Urothelium cell line (cell line): Measurements from ENCODE around the gene SLC44A4.
A peak's percentile ranks its signal among the peaks of the same experiment; 100 is the strongest.
"Not testable (repeated sequence)": the region's sequence is repeated elsewhere in the genome, so short reads cannot be mapped to it uniquely, and the experiment has no call there.

Source experiments
- DNase-seq: peaks from one replicate; pipeline ENCODE4 v3.0.0; 2011; ENCODE audit warnings: low spot score, mixed read lengths
- FAIRE-seq: peaks from 2 replicates; lab custom pipeline; 2011; peaks lifted over from hg19 to GRCh38; lab: Jason Lieb, UNC

SLC44A4 gene

DNA sequence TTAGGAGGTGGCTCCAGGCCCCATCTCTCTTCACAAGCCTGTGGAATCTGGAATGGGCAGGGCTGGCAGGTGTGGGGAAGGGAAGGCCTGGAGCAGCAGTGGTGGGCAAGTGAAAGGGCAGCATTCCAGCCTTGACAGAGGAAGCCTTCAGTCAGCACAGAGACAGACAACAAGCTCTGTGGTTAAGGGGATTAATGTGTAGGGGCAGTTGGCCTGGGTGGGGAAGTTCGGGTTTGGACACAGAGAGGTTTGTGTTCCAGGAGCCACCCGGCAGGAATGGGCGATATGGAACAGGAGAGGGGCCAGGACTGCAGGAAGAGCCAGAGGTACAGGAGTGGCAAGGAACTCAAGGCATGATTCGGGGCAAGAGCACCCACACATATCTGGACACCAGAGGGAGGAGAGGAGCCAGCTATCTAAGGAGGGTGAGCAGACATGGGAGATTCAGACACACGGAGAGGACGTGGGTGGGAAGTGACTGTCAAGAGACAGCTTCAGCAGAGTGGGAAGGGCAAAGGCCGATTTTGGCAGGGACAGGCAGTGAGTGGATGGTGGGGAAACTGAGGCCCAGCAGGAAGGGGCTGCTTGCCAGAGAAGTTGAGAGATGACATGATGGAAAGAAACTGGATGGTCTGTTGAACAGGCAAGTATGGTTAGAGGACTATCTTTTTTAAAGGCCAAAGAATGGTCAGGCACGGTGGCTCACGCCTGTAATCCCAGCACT is 2.5 kb upstream of the SLC44A4 start:
- FAIRE-seq = no peak
- no peak for DNase-seq

DNA sequence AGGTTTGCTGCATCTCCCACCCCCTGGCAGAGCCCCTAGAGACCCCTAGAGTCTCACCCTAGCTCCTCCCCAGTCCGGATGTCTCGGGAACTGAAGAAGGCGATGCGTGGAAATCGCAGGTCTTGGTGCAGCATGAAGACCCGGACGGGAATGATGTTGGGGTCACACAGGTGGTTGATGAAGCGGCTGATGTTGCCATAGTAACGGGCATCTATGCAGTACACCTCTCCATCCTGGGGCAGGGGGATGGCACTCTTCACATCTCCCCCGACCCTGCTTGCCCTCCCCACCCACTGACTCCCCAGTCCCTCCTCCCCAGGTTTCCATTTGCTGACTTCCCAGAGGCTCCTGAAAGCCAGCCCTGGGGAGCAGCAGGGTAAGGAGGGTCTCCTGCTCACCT is 1.8 kb upstream of the SLC44A4 start:
- no peak for FAIRE-seq
- DNase-seq = no peak

DNA sequence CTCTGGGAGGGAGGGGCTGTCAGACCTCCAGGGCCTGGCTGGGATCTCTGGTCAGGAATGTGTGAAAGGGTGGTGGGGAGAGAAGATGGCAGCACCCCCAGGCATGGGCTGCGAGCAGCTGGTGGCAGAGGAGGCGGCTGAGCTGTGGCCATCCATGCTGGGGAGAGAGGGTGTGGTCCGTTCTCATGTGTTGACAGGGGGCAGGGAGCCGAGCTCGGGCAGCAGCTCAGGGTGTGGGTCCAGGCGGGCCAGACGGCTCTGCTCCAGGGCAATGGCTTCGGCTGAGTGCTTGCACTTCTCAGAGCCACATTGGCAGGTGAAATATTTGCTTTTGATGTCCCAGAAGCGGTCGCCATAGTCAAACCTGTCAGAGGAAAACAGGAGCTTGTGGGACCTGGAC is 1.1 kb upstream of the SLC44A4 start:
- FAIRE-seq (no peak), DNase-seq (no peak)

DNA sequence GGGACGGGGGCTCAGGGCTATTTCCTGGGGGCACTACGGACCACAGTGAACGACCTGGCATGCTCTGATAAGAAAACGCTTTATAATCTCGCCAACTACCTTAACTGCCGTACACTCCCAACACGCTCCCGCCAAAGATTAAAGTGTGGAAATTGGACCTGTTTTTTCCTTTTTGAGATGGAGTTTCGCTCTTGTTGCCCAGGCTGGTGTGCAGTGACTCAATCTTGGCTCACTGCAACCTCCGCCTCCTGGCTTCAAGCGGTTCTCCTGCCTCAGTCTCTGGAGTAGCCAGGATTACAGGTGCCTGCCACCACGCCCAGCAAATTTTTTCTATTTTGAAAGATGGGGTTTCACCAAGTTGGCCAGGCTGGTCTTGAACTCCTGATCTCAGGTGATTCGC is 346 bp upstream of the SLC44A4 start:
- FAIRE-seq (no peak), DNase-seq (no peak)

DNA sequence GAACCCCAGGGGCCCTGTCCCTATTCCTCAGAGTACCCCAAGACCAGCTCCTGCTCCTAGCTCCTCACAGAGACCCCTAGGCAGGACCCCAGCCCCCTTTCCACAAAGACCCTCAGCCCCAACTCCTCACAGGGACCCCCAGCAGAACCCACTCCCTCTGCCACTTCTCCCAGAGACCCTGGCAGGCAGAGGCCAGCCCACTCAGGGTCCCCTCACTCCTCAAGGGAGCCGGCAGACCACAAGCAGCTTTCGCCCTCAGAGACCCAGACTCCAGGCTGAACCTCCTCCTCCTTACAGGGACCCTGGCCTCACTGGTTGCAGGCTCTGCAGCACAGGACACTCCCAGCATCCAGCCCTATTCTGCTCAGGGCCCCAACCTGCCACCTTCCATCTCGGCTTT is 575 bp downstream of the SLC44A4 start:
- FAIRE-seq (no peak), DNase-seq (no peak)

DNA sequence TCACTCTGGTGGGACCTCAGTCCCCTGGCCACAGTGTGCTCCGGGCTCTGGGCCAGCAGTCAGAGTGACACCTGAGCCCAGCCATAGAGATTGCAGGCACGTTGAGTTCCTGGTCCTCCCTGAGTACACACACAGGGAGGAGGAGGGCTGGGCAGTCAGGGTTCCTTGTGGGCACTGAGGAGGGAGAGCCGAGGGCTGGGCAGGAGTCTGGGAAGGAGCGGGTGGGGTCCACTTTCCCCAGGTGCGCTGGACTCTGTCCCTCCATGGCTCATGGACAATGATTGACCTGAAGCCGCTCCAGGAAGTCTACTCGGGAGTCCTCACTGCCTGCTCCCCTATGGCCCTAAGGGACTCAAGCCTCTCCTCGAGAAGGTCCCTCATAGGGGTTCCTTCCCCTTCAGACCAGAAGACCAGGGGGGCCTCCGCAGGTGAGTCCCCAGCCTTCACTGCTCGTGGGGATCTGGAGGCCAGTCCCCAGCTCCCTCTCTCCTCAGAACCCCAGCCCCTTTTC is 1.1 kb downstream of the SLC44A4 start:
- DNase-seq (no peak), FAIRE-seq (no peak)

DNA sequence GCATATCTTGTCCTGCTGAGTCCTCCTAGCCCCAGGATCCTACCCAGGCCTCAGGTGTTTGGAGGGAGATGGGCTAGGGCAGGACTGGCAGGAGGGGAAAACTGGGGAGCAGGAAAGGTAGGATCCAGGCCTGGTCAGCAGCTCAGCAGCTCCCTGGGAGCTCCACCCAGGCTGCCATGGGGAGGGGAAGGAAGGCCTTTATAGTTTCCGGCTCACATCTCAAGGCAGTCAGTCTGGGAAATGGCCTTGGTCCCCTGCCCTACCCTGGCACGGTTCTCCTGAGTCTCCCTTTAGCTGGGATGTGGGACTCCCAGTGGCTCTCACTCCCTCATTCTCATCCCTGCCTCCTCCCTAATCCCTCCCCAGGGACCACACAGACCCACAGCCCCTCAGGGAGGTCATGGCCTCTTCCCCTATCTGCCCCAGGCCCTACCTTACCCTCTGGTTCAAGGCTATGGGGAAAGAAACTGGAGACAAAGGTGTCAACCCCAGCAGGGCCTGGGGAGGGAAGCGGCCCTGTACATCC is 1.6 kb downstream of the SLC44A4 start:
- FAIRE-seq (no peak), DNase-seq (no peak)

DNA sequence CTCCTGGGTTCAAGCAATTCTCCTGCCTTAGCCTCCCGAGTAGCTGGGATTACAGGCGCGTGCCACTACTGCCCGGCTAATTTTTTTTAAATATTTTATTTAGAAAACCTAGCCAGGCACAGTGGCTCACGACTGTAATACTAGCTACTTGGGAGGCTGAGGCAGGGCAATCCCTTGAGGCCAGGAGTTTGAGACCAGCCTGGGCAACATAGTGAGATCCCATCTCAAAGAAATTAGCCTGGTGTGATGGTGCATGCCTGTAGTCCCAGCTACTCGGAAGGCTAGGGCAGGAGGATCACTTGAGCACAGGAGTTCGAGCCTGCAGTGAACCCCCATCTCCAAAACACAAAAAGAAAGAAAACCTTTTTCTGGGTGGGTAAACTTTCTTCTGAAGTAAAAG is 2.4 kb downstream of the SLC44A4 start:
- DNase-seq = no peak
- FAIRE-seq = no peak

DNA sequence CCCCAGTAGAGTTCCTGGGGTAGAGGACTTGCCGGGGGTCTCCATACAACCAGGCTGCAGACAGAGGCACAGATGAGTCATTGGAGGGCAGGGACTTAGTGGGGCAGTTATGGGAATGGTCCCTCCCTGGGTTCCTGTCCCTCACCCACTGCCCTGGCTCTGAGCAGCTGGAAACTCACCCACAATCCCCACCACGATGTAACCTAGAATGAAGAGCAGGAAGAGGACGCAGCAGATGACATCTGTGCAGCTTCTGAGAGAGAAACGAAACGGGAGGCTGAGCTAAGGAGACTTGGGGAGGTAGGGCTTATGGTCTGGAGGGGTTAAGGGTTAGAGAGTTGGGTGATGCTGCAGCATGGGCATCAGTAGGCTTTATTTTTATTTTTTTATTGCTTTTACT is 2.9 kb downstream of the SLC44A4 start:
- FAIRE-seq (no peak), DNase-seq (no peak)

DNA sequence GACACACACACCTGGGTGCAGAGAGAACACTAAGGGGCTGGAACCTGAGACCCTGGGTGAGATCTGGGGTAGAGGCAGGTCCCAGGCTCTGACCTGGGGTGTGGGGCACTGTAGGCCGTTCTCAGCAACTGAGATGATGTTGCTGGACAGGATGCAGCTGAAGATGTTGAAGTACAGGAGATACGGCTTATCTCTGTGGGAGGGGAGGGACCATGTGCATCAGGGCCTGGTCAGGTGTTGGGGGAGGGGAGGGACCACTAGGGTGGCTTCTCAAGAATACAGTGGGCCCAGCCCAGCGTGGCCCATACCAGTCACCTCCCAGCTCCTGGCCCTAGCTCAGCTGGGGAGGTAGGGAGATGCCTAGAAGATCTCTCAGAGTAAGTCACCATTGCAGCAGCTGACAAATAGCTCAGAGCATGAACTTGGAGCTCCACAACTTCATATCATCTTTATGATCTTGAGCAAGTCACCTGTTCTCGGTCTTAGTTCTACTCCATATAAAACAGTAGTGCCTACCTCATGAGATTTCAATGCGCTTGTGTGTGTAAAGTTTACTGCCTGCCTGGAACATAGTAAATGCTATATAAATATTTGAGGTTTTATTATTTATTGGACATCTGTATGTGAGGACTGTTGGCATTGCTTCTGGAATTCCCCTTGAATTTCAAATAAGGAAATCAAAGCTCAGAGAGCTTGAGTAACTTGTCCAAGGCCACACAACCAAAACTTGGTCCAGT is 3.8 kb downstream of the SLC44A4 start:
- DNase-seq = no peak
- FAIRE-seq = no peak

DNA sequence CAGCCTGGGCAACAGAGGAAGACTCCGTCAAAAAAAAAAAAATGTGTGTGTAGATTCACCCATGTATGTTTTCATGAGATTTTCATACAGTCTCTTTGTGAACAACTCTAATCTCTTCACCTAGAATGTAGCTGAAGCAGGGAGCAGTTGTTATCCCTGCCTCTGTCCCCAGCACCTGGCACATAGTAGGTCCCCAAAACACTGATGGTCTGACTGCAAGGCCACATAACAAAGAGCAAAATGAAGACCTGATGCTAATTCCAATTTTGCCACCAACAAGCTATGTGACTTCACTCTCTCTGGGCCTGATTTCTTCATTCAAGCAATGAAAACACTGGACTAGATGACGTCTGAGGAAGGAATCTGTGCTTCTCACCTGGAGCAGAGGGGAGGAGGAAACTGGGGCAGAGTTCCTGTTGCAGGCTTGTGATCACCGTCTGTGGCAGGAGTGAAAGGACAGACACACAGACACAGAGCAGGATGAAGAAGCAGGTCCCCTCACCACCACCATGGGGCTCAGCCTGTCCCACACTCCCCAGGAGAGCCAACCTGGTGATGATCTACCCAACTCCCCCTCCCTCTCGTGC is 4.6 kb downstream of the SLC44A4 start:
- no peak for DNase-seq
- no peak for FAIRE-seq

DNA sequence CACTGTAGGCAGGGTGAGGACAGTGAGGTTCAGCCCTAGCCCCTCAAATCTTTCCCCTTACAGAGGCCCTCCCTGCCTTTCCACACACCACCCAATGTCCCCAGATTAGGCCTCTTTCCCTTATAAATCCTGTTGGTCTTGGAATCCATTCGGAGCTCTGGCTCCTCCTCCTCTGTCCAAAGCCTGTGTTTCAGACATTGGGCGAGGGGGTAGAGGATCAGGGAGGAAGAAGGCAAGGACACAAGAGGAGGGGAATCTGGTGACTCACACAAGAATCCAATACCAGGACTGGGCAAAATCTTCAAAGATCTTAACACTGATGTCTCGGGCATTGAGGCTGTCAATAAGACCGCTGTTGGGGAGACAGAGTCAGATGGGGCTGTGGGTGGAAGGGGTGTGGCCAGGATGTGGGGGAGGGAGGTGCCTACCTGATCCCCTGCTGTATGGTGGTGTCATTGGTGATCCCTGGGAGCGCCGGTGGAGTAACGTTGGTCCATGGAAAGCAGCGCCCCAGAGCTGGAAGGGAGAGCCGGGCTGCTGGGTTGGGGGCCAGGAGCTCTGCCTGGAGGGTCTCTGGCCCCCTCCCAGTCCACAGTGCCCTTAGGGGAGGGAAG is 7.6 kb downstream of the SLC44A4 start:
- DNase-seq (peak; percentile 34), FAIRE-seq (no peak)

DNA sequence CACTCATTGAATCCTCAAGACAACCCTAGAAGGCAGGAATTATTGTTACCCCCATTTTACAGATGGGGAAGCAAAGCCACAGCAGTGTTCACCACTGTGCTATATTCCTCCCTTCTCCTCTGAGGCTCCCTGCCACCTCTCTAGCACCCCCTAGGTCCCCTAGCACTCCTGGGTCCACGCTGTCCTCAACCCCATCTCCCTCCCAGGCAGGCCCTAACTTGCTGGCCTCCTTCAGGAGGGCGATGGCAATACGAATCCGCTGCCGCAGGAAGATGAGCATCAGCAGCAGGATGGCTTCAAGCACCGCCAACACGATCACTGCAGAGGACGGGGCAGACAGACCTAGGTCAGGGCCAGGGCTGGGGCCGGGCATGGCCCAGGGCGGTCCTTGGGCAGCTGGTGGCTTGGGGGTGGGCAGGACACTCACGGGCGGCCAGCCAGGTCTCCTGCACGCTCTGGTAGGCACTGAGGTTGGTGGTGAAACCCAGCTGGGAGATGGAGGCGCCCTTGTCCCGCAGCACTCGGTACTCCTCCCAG is 8.3 kb downstream of the SLC44A4 start:
- DNase-seq = no peak
- FAIRE-seq = no peak

DNA sequence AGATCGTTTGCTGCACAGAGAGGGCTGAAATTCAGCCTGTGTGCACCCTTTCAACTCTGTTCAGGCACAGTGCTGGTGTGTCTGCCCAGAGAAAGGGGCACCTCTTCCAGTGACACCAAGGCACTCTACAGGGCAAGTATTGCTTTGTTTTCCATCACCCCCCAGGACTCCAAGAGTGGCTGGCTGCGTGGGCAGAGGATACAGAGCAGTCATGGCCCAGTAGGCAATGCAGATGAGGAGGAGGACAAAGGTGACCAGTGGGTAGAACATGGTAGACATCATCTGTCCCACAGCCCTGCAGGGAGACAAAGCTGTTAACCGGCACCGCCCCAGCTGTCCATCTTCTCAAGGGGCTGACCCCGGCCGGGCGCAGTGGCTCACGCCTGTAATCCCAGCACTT is 9.5 kb downstream of the SLC44A4 start:
- FAIRE-seq = no peak

DNA sequence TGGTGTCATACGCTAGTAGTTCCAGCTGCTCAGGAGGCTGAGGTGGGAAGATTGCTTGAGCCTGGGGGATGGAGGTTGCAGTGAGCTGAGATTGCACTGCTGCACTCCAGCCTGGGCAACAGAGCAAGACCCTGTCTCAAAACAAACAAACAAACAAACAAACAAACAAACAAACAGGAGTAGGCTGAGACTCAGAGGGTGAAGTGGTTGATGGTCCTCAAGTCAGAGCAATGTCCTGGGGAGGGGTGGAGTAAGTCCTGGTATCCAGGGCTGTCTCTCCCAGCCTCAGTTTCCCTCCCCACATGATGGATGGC is 10.2 kb downstream of the SLC44A4 start:
- DNase-seq, FAIRE-seq: not testable (repeated sequence)

More for the DNA sequence above, 9.5 kb downstream of the SLC44A4 start:
- DNase-seq = no peak

DNA sequence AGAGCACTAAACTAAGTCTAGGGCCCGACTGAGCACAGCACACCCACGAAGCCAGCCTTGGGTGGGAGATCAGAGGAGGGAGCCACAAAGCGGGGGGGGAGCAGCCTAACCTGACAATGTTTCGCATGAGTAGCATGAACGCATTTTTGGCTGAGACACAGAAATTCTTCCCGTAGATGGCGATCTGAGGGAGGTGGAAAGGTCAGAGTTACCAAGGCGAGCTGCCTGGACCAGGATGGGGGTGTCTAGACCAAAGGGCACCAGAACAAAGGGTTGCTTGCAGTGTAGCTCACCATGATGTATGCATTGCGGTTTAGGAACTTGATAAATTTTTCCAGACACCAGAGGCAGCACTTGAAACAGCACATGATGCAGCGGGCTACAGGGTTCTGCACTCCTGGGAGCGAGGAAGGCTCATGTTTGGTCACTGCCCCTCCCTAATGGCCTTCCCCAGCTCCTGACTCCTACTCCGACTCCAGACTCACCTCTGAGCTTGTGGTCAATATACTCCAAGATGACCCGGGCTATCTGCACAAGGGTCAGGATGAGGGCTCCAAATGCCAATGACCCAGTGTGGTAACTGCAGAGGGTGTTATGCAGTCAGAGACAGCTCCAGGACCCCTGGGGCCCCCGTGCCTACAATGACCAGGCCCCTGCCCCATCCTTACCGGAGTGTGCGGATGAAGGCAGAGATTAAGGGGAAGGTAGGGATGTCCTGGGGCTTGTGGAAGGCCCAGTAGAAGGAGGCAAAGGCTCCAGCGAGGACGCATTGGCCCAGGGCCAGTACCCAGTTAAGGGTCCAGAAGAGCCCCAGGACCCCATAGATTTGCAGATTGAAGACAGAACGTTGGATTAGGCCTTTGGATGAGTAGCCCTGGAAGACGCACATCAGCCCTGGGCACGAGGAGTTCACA is 13.3 kb downstream of the SLC44A4 start:
- FAIRE-seq (no peak), DNase-seq (no peak)

DNA sequence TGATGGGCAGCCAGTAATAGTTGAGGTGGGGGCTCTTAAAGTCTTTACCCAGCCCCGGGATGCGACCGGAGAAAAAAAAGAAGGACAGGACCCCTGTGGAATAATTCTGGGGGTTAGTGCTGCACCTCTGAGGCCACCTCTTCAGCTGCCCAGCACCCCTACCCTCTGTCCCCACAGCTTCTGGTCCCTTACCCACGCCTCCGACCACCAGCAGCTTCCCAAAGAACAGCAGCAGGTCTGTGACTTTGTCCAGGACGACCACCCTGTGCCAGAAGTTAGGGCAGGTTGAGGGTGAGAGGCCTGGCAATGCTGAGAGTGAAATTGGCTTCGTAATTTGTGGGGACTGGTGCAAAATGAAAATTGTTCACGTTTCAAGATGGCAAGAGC is 14.0 kb downstream of the SLC44A4 start:
- DNase-seq = no peak
- FAIRE-seq = no peak

DNA sequence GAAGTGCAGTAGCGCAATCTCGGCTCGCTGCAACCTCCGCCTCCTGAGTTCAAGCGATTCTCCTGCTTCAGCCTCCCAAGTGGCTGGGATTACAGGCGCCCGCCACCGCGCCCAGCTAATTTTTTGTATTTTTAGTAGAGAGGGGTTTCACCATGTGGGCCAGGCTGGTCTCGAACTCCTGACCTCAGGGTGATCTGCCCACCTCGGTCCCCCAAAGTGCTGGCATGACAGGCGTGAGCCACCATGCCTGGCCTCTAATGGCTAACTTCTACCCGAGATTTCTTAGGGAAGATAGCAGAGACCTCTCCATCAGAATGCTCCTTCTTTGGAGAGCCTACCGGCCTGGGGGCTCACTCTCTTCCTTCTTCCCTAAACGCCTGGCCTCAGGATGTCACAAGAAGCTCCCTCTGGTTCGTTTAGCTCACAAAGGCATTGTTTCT is 14.7 kb downstream of the SLC44A4 start:
- FAIRE-seq, DNase-seq: not testable (repeated sequence)

DNA sequence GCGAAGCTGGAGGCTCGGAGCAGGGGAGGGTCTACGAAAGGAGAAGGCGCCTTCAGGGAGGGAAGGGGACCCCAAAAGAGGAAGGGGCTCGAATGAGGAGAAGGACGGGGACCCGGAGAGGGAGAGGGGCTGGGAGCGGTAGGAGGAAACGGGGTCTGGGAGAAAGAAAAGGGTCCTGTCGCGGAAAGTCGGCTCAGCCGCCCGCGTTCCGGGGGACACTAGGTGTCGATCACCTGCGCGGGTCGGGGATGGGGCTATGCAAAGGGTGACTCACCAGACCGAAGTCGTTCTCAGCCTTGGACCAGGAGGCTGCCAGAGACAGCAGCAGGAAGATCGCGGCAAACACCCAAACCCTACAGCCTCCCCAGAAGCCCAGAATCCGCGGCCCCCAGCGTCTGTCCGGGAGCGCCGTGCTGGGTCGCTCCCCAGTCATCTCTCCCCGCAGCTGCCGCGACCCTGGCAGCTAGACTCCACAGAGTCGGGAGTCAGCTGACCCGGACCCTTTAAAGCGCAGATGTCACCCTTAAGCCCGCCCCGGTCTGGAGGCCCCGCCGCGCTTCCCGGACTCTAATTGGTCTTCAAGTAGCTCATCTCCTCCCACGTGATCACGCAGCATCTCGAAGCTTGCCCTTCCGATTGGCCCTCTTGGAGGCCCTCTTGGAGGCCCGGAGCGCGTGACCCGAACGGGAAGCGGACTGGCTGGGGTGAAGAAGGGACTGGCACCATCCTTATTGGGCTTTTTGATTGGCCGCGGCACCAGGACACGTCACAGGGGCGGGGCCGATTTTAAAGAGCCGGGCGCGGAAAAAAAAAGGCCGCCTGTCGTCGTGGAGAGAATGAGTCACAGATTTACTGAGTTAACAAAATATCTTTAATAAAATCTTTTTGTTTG is 16.2 kb downstream of the SLC44A4 start, which contains the start of gene NEU1:
TSS of gene NEU1 (minus strand) at position 478 of the 892 bp plus-strand sequence. CDS start at position 433, 45 bp downstream.
- DNase-seq (peak; percentile 100), FAIRE-seq (peak; percentile 89)
